ENCODE results near the gene ADAMTSL5. TPM values are rescaled to one million over a fixed set of nuclear protein-coding genes. Genes with fewer than 3 reads are reported as not detected.
"Not testable (repeated sequence)": the region's sequence is repeated elsewhere in the genome, so short reads cannot be mapped to it uniquely, and the experiment has no call there.

The ADAMTSL5 gene
- total RNA-seq, 2 donors from 2014 or later, result 2.0 to 5.4 TPM

GRCh38 chr19:1503089-1503924, 9.5 kb downstream of the ADAMTSL5 start:
- intact Hi-C loops (cut with DNase I, micrococcal nuclease), result no loop called here
- ATAC-seq (no peak), DNase-seq (peak in 1 of 2 donors; percentile 69)

- no peak for ATAC-seq
- intact Hi-C loops (cut with DNase I, micrococcal nuclease), result no loop called here
These were observed 10.3 kb downstream of the ADAMTSL5 start for GRCh38 chr19:1502433-1503088.

GRCh38 chr19:1501200-1501595, 11.6 kb downstream of the ADAMTSL5 start:
- intact Hi-C loops (cut with DNase I, micrococcal nuclease), result no loop called here
- no peak for DNase-seq
- peak; percentile 25 for ATAC-seq

More at GRCh38 chr19:1502433-1503088, 10.3 kb downstream of the ADAMTSL5 start:
- no peak for DNase-seq

- intact Hi-C loops (cut with DNase I, micrococcal nuclease); ATAC-seq; DNase-seq: not testable (repeated sequence)
These were observed 13.6 kb downstream of the ADAMTSL5 start for GRCh38 chr19:1499231-1499630.

- intact Hi-C loops (cut with DNase I, micrococcal nuclease), result no loop called here
- DNase-seq, result no peak
- no peak for ATAC-seq
These were observed 15.1 kb downstream of the ADAMTSL5 start for GRCh38 chr19:1497578-1498235.

- ATAC-seq (no peak), DNase-seq (no peak)
- intact Hi-C loops (cut with DNase I, micrococcal nuclease), result no loop called here
These were observed 15.9 kb downstream of the ADAMTSL5 start for GRCh38 chr19:1496714-1497577.

- DNase-seq, result no peak
- ATAC-seq, result peak; percentile 17
- intact Hi-C loops (cut with DNase I, micrococcal nuclease), result no loop called here
These were observed 16.8 kb downstream of the ADAMTSL5 start for GRCh38 chr19:1495799-1496713.

- intact Hi-C loops (cut with DNase I, micrococcal nuclease), result no loop called here
- ATAC-seq, result no peak
- no peak for DNase-seq
These were observed 17.6 kb downstream of the ADAMTSL5 start for GRCh38 chr19:1495051-1495798.

GRCh38 chr19:1494115-1494815, 18.6 kb downstream of the ADAMTSL5 start:
- no peak for DNase-seq
- intact Hi-C loops (cut with DNase I, micrococcal nuclease), result no loop called here
- ATAC-seq, result no peak

- DNase-seq, result no peak
- ATAC-seq, result no peak
- intact Hi-C loops (cut with DNase I, micrococcal nuclease), result no loop called here
These were observed 20.3 kb downstream of the ADAMTSL5 start for GRCh38 chr19:1492474-1493006.

- no peak for DNase-seq
- no peak for ATAC-seq
- intact Hi-C loops (cut with DNase I, micrococcal nuclease), result no loop called here
These were observed 21.0 kb downstream of the ADAMTSL5 start for GRCh38 chr19:1491849-1492170.

GRCh38 chr19:1491114-1491848, 21.5 kb downstream of the ADAMTSL5 start, which contains the start of gene REEP6:
REEP6 (plus strand) TSS chr19:1491181; CDS start chr19:1491270, 89 bp downstream.
- no peak for ATAC-seq
- intact Hi-C loops (cut with DNase I, micrococcal nuclease), result no loop called here

GRCh38 chr19:1490311-1491113, 22.3 kb downstream of the ADAMTSL5 start, which contains the start of gene PCSK4:
PCSK4 (minus strand) TSS chr19:1490350; CDS start chr19:1490346, 4 bp downstream.
- ATAC-seq, result peak; percentile 84
- DNase-seq, result peak; percentile 99
- intact Hi-C loops (cut with DNase I, micrococcal nuclease), result no loop called here

More at GRCh38 chr19:1491114-1491848, 21.5 kb downstream of the ADAMTSL5 start, which contains the start of gene REEP6:
- no peak for DNase-seq

GRCh38 chr19:1489463-1490310, 23.1 kb downstream of the ADAMTSL5 start:
- no peak for ATAC-seq
- intact Hi-C loops (cut with DNase I, micrococcal nuclease), result no loop called here
- peak in 1 of 2 donors; percentile 49 for DNase-seq

Data from left colon (tissue), 2 donors.